A549 (cell line): ENCODE data around the gene BBIP1. TPM values are rescaled to one million over a fixed set of nuclear protein-coding genes. Genes with fewer than 3 reads are reported as not detected.

Source experiments
- ATAC-seq, 2 experiments: fragments of 200-7000 bp in 1 of 2; fragments of >200 bp in 1 of 2; cut with Nextera tagmentation in 1 of 2; cut with Tn5 transposase in 1 of 2; 3 replicates each; pipeline versions ENCODE4 v1.8.0 to v1.9.1; 2018 to 2020; ENCODE audit warnings: mild to moderate bottlenecking in 1 of 2, moderate library complexity in 1 of 2
- CTCF ChIA-PET: fragments of 300-600 bp; sonication (Branson Sonifier 250); formaldehyde crosslinking; extraction: SDS; loops from one replicate; lab custom pipeline; 2021; ENCODE audit warnings: antibody characterized with exemption, inconsistent platforms; lab: Yijun Ruan, JAX
- POLR2A ChIA-PET: fragments of 350-600 bp; formaldehyde crosslinking; extraction: SDS; loops from one replicate; lab custom pipeline; 2021; ENCODE audit warnings: antibody characterized with exemption, inconsistent platforms; lab: Yijun Ruan, JAX
- DNase-seq, 2 experiments: peaks; one replicate each; pipeline versions ENCODE4 v3.0.0 to v3.0.0-alpha.2; 2011 to 2016; ENCODE audit warnings: low read depth in 1 of 2, low spot score in 1 of 2
- FAIRE-seq: peaks from 2 replicates; lab custom pipeline; 2011; peaks lifted over from hg19 to GRCh38; lab: Jason Lieb, UNC
- H3K27ac ChIP-seq, 2 experiments: fragments of >200 bp; sonication (Bioruptor Twin); formaldehyde crosslinking; 3 replicates each; pipeline ENCODE4 v1.5.1; 2016 to 2017
- H3K4me1 ChIP-seq: fragments of >200 bp; sonication (Bioruptor Twin); formaldehyde crosslinking; 3 replicates; pipeline ENCODE4 v1.6.1; 2016
- H3K4me2 ChIP-seq: fragments of >200 bp; sonication (Bioruptor Twin); formaldehyde crosslinking; 3 replicates; pipeline ENCODE4 v1.6.1; 2016
- H3K4me3 ChIP-seq: fragments of >200 bp; sonication (Bioruptor Twin); formaldehyde crosslinking; 3 replicates; pipeline ENCODE4 v1.5.1; 2016
- H3K9me3 ChIP-seq: fragments of >200 bp; sonication (Bioruptor Twin); formaldehyde crosslinking; 3 replicates; pipeline ENCODE4 v1.6.1; 2016
- CHD4 ChIP-seq: fragments of 200-600 bp; sonication (generic); IDR thresholded peaks from 2 replicates; pipeline ENCODE4 v1.6.1; 2016; ENCODE audit warnings: antibody characterized with exemption, mild to moderate bottlenecking, borderline replicate concordance
- FOSL2 ChIP-seq, 2 experiments: fragments of 450-650 bp in 1 of 2; fragments of >200 bp in 1 of 2; sonication (Bioruptor Twin) in 1 of 2; formaldehyde crosslinking; IDR thresholded peaks; 2 replicates each; pipeline versions ENCODE4 v1.5.0 to v1.6.1; 2016 to 2020; ENCODE audit warnings: mild to moderate bottlenecking in 1 of 2, moderate library complexity in 1 of 2
- HDAC2 ChIP-seq: fragments of 200-600 bp; sonication (generic); IDR thresholded peaks from 2 replicates; pipeline ENCODE4 v1.6.1; 2016
- HEYL ChIP-seq: fragments of 250-450 bp; sonication (Bioruptor Pico); IDR thresholded peaks from 2 replicates; pipeline ENCODE4 v1.8.0; 2021; ENCODE audit warnings: mild to moderate bottlenecking, moderate library complexity
- HOXA7 ChIP-seq: fragments of 250-450 bp; sonication (Bioruptor Pico); IDR thresholded peaks from 2 replicates; pipeline ENCODE4 v1.5.0; 2020; ENCODE audit warnings: mild to moderate bottlenecking, moderate library complexity
- HOXB5 ChIP-seq: fragments of 250-450 bp; sonication (Bioruptor Pico); IDR thresholded peaks from 2 replicates; pipeline ENCODE4 v1.5.0; 2020; ENCODE audit warnings: mild to moderate bottlenecking, moderate library complexity
- JUN ChIP-seq, 2 experiments: fragments of >200 bp; sonication (Bioruptor Twin); formaldehyde crosslinking; IDR thresholded peaks; 2 replicates in 1 of 2; 3 replicates in 1 of 2; pipeline ENCODE4 v1.6.1; 2016 to 2017
- KDM1A ChIP-seq: fragments of 200-600 bp; sonication (generic); IDR thresholded peaks from 2 replicates; pipeline ENCODE4 v1.6.1; 2016; ENCODE audit warnings: low read depth, mild to moderate bottlenecking
- RARB ChIP-seq: fragments of 250-450 bp; sonication (Bioruptor Pico); IDR thresholded peaks from 2 replicates; pipeline ENCODE4 v1.8.0; 2021; ENCODE audit warnings: mild to moderate bottlenecking, moderate library complexity
- RNF2 ChIP-seq: fragments of 200-600 bp; sonication (generic); IDR thresholded peaks from 2 replicates; pipeline ENCODE4 v1.6.1; 2016; ENCODE audit warnings: low read depth, mild to moderate bottlenecking, antibody characterized with exemption, moderate library complexity, borderline replicate concordance
- SMC3 ChIP-seq: fragments of >200 bp; sonication (Bioruptor Twin); formaldehyde crosslinking; IDR thresholded peaks from 3 replicates; pipeline ENCODE4 v1.6.1; 2018; ENCODE audit warnings: inconsistent platforms
- SREBF2 ChIP-seq: fragments of 450-650 bp; IDR thresholded peaks from 2 replicates; pipeline ENCODE4 v1.6.1; 2014; ENCODE audit warnings: mild to moderate bottlenecking, moderate library complexity
- WGBS: methylation state at CpG from one replicate; pipeline ENCODE4 v1.1.6; 2017; ENCODE audit errors: missing lambda C conversion rate; 5-methylcytosine and 5-hydroxymethylcytosine counted together
- polyA plus RNA-seq, 4 experiments: library from polyadenylated mRNA; depleted of rRNA in 3 of 4; stranded (reverse); fragments of >200 nt; fragmentation: RNase III in 1 of 4; extraction: RNeasy Plus Mini Kit Qiagen cat#74134 plus additional on column Dnase treatment in 1 of 4; gene quantifications; 2 replicates in 3 of 4; 3 replicates in 1 of 4; pipeline ENCODE4 v1.2.3, GENCODE V29; 2011 to 2017
- TF ChIP-seq, protein P1 (sequence below): fragments of 450-650 bp; IDR thresholded peaks from 2 replicates; pipeline ENCODE4 v1.6.1; 2014; ENCODE audit warnings: antibody characterized with exemption
- TF ChIP-seq, protein P2 (sequence below): fragments of >200 bp; sonication (Bioruptor Twin); formaldehyde crosslinking; IDR thresholded peaks from 3 replicates; pipeline ENCODE4 v1.5.1; 2016
- TF ChIP-seq, protein P3 (sequence below): fragments of 200-600 bp; sonication (generic); IDR thresholded peaks from 2 replicates; pipeline ENCODE4 v1.6.1; 2016; ENCODE audit warnings: antibody characterized with exemption, mild to moderate bottlenecking, moderate library complexity
- TF ChIP-seq, protein P4 (sequence below): fragments of >200 bp; sonication (Bioruptor Twin); formaldehyde crosslinking; IDR thresholded peaks from 3 replicates; pipeline ENCODE4 v1.6.1; 2016
- TF ChIP-seq, protein P5 (sequence below): IDR thresholded peaks from 2 replicates; pipeline ENCODE4 v1.6.1; 2012; ENCODE audit warnings: low read depth, borderline replicate concordance
- TF ChIP-seq, protein P6 (sequence below): IDR thresholded peaks from 2 replicates; pipeline ENCODE4 v1.6.1; 2012
- TF ChIP-seq, protein P7 (sequence below): fragments of 250-450 bp; sonication (Bioruptor Pico); IDR thresholded peaks from 2 replicates; pipeline ENCODE4 v1.5.0; 2020; ENCODE audit warnings: low read depth, mild to moderate bottlenecking, moderate library complexity
- TF ChIP-seq, protein P8 (sequence below): fragments of 250-450 bp; sonication (Bioruptor Pico); IDR thresholded peaks from 2 replicates; pipeline ENCODE4 v1.5.0; 2021; ENCODE audit warnings: mild to moderate bottlenecking, moderate library complexity, borderline replicate concordance

The BBIP1 gene
- polyA plus RNA-seq, 2 of the 4 experiments (the other 2 are of a cell fraction) = 57.2 to 83.4 TPM

DNA sequence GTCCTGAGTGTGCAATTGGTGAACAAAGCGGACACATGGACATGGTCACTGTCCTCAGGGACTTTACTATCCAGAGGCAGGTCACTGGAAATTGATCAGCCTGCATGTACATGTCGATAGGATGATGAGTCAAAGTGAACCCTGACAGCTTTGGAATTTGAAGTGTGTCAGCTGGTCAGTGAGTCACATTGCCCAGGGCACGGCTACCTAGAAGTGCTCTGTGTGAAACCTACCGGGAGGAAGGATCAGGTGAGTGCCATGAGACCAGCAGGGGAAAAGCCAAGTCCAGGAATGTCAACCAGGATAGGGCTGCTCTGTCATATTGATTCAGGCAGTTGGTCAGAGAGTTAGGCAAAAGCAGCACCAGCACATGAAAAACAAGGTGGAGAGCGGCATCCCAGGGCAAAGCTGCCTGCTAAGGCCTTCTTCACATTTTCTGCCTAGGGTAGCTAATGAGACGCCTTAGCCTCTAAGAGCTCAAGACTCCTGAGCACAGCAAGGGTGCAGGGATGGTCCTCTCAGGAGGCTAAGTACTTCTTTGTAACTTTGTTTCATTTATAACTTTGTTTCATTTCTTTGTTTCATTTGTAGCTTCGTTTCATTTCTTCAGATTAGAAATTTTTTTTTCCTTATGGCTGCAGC, 66.6 kb downstream of the BBIP1 start:
- peak; percentile 66 to 74; a peak in 5 of 6 replicates for ATAC-seq
- Histone ChIP-seq H3K4me3 (no peak overlapping the region), H3K9me3 (no peaks in the 10 kb centered on the region), H3K4me1 (peaks cover 12% of the 10 kb centered on the region; the same call in 2 of the 3 replicates), H3K4me2 (no peak overlapping the region), H3K27ac (0 out of 6 replicates have a peak overlapping the region, but pooled peaks of 1 of the 2 experiments have one; percentile 5)
- ChIA-PET CTCF (interaction anchor here (1.0 to 1.4 kb wide), 2 partner anchors 14 to 1460 kb away, joined by 3 read pairs; no protein-coding TSS in a partner anchor), POLR2A (interaction anchor here (1.2 kb wide), 1 partner anchor 19 kb away, joined by 3 read pairs; the partner anchor contains the start of gene PDCD4)
- DNase-seq = no peak
- 37% methylated on average over 7 of the region's 7 CpGs for WGBS
- TF ChIP-seq KDM1A (no peak), FOSL2 (IDR thresholded peaks at IDR 0.05) (no peak), FOSL2 (CRISPR knock-in tag; IDR thresholded peaks at IDR 0.05) (peak; percentile 4; the same call in 1 of the 2 replicates), HDAC2 (no peak), RARB (CRISPR knock-in tag) (no peak), HOXB5 (no peak), SREBF2 (no peak), CHD4 (no peak)
- TF ChIP-seq, protein P1, sequence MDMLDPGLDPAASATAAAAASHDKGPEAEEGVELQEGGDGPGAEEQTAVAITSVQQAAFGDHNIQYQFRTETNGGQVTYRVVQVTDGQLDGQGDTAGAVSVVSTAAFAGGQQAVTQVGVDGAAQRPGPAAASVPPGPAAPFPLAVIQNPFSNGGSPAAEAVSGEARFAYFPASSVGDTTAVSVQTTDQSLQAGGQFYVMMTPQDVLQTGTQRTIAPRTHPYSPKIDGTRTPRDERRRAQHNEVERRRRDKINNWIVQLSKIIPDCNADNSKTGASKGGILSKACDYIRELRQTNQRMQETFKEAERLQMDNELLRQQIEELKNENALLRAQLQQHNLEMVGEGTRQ = 0 out of 2 replicates have a peak, but pooled peaks have one; percentile 3
- TF ChIP-seq, protein P2, sequence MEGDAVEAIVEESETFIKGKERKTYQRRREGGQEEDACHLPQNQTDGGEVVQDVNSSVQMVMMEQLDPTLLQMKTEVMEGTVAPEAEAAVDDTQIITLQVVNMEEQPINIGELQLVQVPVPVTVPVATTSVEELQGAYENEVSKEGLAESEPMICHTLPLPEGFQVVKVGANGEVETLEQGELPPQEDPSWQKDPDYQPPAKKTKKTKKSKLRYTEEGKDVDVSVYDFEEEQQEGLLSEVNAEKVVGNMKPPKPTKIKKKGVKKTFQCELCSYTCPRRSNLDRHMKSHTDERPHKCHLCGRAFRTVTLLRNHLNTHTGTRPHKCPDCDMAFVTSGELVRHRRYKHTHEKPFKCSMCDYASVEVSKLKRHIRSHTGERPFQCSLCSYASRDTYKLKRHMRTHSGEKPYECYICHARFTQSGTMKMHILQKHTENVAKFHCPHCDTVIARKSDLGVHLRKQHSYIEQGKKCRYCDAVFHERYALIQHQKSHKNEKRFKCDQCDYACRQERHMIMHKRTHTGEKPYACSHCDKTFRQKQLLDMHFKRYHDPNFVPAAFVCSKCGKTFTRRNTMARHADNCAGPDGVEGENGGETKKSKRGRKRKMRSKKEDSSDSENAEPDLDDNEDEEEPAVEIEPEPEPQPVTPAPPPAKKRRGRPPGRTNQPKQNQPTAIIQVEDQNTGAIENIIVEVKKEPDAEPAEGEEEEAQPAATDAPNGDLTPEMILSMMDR = no peak
- TF ChIP-seq, protein P3, sequence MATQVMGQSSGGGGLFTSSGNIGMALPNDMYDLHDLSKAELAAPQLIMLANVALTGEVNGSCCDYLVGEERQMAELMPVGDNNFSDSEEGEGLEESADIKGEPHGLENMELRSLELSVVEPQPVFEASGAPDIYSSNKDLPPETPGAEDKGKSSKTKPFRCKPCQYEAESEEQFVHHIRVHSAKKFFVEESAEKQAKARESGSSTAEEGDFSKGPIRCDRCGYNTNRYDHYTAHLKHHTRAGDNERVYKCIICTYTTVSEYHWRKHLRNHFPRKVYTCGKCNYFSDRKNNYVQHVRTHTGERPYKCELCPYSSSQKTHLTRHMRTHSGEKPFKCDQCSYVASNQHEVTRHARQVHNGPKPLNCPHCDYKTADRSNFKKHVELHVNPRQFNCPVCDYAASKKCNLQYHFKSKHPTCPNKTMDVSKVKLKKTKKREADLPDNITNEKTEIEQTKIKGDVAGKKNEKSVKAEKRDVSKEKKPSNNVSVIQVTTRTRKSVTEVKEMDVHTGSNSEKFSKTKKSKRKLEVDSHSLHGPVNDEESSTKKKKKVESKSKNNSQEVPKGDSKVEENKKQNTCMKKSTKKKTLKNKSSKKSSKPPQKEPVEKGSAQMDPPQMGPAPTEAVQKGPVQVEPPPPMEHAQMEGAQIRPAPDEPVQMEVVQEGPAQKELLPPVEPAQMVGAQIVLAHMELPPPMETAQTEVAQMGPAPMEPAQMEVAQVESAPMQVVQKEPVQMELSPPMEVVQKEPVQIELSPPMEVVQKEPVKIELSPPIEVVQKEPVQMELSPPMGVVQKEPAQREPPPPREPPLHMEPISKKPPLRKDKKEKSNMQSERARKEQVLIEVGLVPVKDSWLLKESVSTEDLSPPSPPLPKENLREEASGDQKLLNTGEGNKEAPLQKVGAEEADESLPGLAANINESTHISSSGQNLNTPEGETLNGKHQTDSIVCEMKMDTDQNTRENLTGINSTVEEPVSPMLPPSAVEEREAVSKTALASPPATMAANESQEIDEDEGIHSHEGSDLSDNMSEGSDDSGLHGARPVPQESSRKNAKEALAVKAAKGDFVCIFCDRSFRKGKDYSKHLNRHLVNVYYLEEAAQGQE = no peak
- TF ChIP-seq, protein P4, sequence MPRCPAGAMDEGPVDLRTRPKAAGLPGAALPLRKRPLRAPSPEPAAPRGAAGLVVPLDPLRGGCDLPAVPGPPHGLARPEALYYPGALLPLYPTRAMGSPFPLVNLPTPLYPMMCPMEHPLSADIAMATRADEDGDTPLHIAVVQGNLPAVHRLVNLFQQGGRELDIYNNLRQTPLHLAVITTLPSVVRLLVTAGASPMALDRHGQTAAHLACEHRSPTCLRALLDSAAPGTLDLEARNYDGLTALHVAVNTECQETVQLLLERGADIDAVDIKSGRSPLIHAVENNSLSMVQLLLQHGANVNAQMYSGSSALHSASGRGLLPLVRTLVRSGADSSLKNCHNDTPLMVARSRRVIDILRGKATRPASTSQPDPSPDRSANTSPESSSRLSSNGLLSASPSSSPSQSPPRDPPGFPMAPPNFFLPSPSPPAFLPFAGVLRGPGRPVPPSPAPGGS = no peak
- no peak for FAIRE-seq

DNA sequence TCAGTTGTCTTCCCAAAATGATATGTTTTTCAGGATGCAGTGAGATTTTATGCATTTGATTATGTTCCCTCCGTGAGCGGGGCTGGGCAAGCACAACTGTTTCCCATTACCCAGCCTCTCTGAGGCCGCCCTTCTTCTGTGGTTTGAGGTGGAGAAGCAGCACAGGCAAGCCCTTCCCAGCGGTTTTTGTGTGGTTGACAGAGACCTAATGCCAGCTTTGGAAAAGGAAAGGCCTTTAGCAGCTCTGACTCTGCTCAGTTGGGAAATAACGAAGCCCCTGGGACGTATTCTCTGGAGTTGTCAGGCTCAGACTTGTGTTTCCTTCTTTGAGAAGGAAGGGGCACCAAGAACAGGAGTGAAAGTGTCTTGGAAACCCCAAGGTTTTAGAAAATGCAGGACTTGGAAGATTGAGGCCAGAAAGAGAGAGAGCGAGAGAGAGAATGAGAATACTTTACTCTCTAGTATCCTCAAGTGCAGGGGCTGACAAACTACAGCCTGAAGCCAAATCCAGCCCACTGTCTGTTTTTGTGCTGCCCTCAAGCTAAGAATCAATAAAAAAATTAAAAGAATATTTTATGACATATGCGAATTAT, 67.9 kb downstream of the BBIP1 start:
- FAIRE-seq (no peak), ATAC-seq (no peak), DNase-seq (no peak)
- Histone ChIP-seq H3K27ac (no peak overlapping the region), H3K9me3 (no peaks in the 10 kb centered on the region), H3K4me3 (no peak overlapping the region), H3K4me1 (peaks cover 18% of the 10 kb centered on the region; the same call in 2 of the 3 replicates), H3K4me2 (no peak overlapping the region)
- WGBS = 76% methylated on average over 8 of the region's 8 CpGs
- ChIA-PET POLR2A (no interaction called here), CTCF (no interaction called here)
- TF ChIP-seq, protein P5, sequence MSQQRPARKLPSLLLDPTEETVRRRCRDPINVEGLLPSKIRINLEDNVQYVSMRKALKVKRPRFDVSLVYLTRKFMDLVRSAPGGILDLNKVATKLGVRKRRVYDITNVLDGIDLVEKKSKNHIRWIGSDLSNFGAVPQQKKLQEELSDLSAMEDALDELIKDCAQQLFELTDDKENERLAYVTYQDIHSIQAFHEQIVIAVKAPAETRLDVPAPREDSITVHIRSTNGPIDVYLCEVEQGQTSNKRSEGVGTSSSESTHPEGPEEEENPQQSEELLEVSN = no peak
- TF ChIP-seq JUN (IDR thresholded peaks at IDR 0.05) = no peak
- TF ChIP-seq, protein P6, sequence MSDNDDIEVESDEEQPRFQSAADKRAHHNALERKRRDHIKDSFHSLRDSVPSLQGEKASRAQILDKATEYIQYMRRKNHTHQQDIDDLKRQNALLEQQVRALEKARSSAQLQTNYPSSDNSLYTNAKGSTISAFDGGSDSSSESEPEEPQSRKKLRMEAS = no peak
- no peak for TF ChIP-seq RNF2
- TF ChIP-seq HOXA7 = no peak
- TF ChIP-seq, protein P7, sequence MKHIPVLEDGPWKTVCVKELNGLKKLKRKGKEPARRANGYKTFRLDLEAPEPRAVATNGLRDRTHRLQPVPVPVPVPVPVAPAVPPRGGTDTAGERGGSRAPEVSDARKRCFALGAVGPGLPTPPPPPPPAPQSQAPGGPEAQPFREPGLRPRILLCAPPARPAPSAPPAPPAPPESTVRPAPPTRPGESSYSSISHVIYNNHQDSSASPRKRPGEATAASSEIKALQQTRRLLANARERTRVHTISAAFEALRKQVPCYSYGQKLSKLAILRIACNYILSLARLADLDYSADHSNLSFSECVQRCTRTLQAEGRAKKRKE = no peak
- TF ChIP-seq FOSL2 (IDR thresholded peaks at IDR 0.05) = no peak
- TF ChIP-seq FOSL2 (CRISPR knock-in tag; IDR thresholded peaks at IDR 0.05) = no peak
- TF ChIP-seq HEYL = no peak
- no peak for TF ChIP-seq SMC3
- TF ChIP-seq, protein P8, sequence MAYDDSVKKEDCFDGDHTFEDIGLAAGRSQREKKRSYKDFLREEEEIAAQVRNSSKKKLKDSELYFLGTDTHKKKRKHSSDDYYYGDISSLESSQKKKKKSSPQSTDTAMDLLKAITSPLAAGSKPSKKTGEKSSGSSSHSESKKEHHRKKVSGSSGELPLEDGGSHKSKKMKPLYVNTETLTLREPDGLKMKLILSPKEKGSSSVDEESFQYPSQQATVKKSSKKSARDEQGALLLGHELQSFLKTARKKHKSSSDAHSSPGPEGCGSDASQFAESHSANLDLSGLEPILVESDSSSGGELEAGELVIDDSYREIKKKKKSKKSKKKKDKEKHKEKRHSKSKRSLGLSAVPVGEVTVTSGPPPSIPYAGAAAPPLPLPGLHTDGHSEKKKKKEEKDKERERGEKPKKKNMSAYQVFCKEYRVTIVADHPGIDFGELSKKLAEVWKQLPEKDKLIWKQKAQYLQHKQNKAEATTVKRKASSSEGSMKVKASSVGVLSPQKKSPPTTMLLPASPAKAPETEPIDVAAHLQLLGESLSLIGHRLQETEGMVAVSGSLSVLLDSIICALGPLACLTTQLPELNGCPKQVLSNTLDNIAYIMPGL = no peak
